AG09319 (cell line): ENCODE measurements around the gene NOS3.

Experiments
- DNase-seq: peaks from one replicate; pipeline ENCODE4 v3.0.0-alpha.2; 2010; ENCODE audit warnings: low read depth; ENCODE audit errors: extremely low read depth
- CTCF ChIP-seq: IDR thresholded peaks from 2 replicates; pipeline ENCODE4 v1.5.1; 2011; ENCODE audit warnings: low read depth, mild to moderate bottlenecking, inconsistent platforms, low read length, moderate library complexity

The NOS3 gene

GRCh38 chr7:151047976-151048815 lies 57.4 kb downstream of the NOS3 start, which contains the start of gene ASIC3:
Gene ASIC3 (plus strand): TSS chr7:151048531. CDS start chr7:151048886, 355 bp downstream.
- TF ChIP-seq CTCF, result no peak
- no peak for DNase-seq

GRCh38 chr7:151048911-151049463 lies 58.2 kb downstream of the NOS3 start:
- no peak for DNase-seq
- TF ChIP-seq CTCF, result no peak

GRCh38 chr7:151051108-151051507 lies 60.3 kb downstream of the NOS3 start:
- no peak for DNase-seq
- TF ChIP-seq CTCF, result no peak

GRCh38 chr7:151053096-151053495 lies 62.3 kb downstream of the NOS3 start:
- TF ChIP-seq CTCF, result no peak
- DNase-seq, result no peak

GRCh38 chr7:151053751-151054150 lies 62.9 kb downstream of the NOS3 start:
- no peak for TF ChIP-seq CTCF

GRCh38 chr7:151056283-151056665 lies 65.5 kb downstream of the NOS3 start:
- no peak for DNase-seq
- no peak for TF ChIP-seq CTCF

More at GRCh38 chr7:151053751-151054150, 62.9 kb downstream of the NOS3 start:
- DNase-seq, result no peak
